Lower lobe of right lung (tissue), 2 donors: ENCODE data around the gene ADAM12. TPM values are rescaled to one million over a fixed set of nuclear protein-coding genes. Genes with fewer than 3 reads are reported as not detected.

Experiments
- ATAC-seq, 2 donors: fragments of 200-7000 bp; cut with Tn5 transposase; one replicate each; pipeline ENCODE4 v1.9.1; 2020 to 2022; ENCODE audit warnings: mild to moderate bottlenecking in 2 of 2, moderate library complexity in 2 of 2
- DNase-seq: peaks from one replicate; pipeline ENCODE4 v3.0.0-alpha.2; 2020
- H3K27ac ChIP-seq: fragments of 200-600 bp; one replicate; pipeline ENCODE4 v1.8.0; 2022
- H3K27me3 ChIP-seq: fragments of 200-600 bp; one replicate; pipeline ENCODE4 v1.8.0; 2022; ENCODE audit warnings: low read depth
- H3K36me3 ChIP-seq: fragments of 200-600 bp; one replicate; pipeline ENCODE4 v1.8.0; 2022; ENCODE audit warnings: mild to moderate bottlenecking
- H3K4me1 ChIP-seq: fragments of 200-600 bp; one replicate; pipeline ENCODE4 v1.8.0; 2022
- H3K4me3 ChIP-seq: fragments of 200-600 bp; one replicate; pipeline ENCODE4 v1.8.0; 2022; ENCODE audit warnings: mild to moderate bottlenecking
- H3K9me3 ChIP-seq: fragments of 200-600 bp; one replicate; pipeline ENCODE4 v1.8.0; 2022
- CTCF ChIP-seq: fragments of 200-600 bp; IDR thresholded peaks from one replicate; pipeline ENCODE4 v1.8.0; 2022; ENCODE audit warnings: antibody characterized with exemption, mild to moderate bottlenecking
- intact Hi-C: fragments of 100-400 bp; cut with DNase I; formaldehyde crosslinking; loops from one replicate; pipeline ENCODE4 v1.11.0; 2022
- total RNA-seq: library from RNA; stranded (reverse); fragmentation: NEBNext Ultra II Directional; extraction: Animal tissue kit (Norgen Biotek cat#: 25700); gene quantifications from one replicate; pipeline ENCODE4 v1.2.1, GENCODE V29; 2021
- donor health status: DM: no; HTN: yes; CAD: no; lungs with severe emphysema.

ADAM12 gene
- total RNA-seq, 1 donor from 2014 or later: 0.92 TPM

DNA sequence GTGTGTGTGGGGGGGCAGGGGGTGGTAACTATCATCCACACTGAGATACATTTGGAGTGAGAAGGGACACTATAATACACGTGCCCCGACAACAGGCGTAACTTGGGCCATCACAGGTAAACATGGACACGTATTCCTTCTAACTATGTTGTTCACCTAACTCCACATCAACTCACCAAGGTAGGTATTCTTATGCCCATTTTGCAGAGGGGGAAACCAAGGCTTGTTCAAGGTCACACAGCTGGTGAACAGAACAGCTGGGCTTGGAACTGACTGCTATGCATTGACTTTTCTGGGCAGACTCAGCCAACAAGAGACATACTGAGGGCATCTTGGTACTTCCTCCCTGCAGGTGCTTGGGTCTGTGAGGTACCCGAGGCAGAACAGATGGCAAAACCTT, 170.1 kb downstream of the ADAM12 start:
- Histone ChIP-seq H3K27me3 (no peaks in the 10 kb centered on the region), H3K36me3 (no peaks in the 10 kb centered on the region), H3K4me1 (no peaks in the 10 kb centered on the region), H3K9me3 (no peaks in the 10 kb centered on the region), H3K4me3 (no peak overlapping the region), H3K27ac (no peak overlapping the region)
- intact Hi-C loops: no loop called here
- no peak for TF ChIP-seq CTCF
- ATAC-seq: no peak
- no peak for DNase-seq

- Histone ChIP-seq H3K27me3 (no peaks in the 10 kb centered on the region), H3K27ac (no peak overlapping the region), H3K4me1 (no peaks in the 10 kb centered on the region), H3K9me3 (no peaks in the 10 kb centered on the region), H3K36me3 (no peaks in the 10 kb centered on the region), H3K4me3 (no peak overlapping the region)
- TF ChIP-seq CTCF: no peak
- no peak for ATAC-seq
- intact Hi-C loops: no loop called here
- no peak for DNase-seq
Observed at GRCh38 chr10:126216632-126216961, 171.7 kb downstream of the ADAM12 start.

GRCh38 chr10:126215746-126216631, 172.3 kb downstream of the ADAM12 start:
- intact Hi-C loops: no loop called here

DNA sequence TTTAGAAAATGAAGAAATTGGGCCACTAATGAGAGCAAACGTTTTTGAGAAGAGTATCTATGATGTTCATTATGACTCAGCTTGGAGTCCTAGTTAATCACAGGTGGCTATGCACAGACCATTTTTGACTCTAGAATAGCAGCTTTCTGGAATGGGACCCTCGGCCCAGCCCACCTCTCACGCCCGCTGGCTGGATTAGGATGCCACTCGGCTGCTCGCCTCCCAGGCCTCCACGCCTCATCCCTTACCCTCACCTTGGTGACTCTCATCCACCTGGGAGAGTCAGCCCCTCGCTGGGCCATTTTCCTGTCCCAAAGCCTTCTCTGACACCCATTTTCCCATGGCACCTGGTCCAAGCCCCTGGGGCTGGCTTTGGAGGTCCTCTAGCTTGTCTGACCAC, 173.6 kb downstream of the ADAM12 start:
- Histone ChIP-seq H3K27ac (no peak overlapping the region), H3K9me3 (no peaks in the 10 kb centered on the region), H3K4me1 (no peaks in the 10 kb centered on the region), H3K27me3 (no peaks in the 10 kb centered on the region), H3K4me3 (no peak overlapping the region), H3K36me3 (no peaks in the 10 kb centered on the region)
- DNase-seq (no peak), ATAC-seq (no peak)
- intact Hi-C loops: no loop called here
- no peak for TF ChIP-seq CTCF

More at GRCh38 chr10:126215746-126216631, 172.3 kb downstream of the ADAM12 start:
- H3K9me3 ChIP-seq: no peaks in the 10 kb centered on the region
- ATAC-seq (no peak), DNase-seq (no peak)
- H3K27ac ChIP-seq: no peak overlapping the region
- H3K4me1 ChIP-seq: no peaks in the 10 kb centered on the region
- H3K36me3 ChIP-seq: no peaks in the 10 kb centered on the region
- TF ChIP-seq CTCF: no peak
- H3K27me3 ChIP-seq: no peaks in the 10 kb centered on the region
- H3K4me3 ChIP-seq: no peak overlapping the region

- no peak overlapping the region for H3K4me3 ChIP-seq
- ATAC-seq: no peak
- H3K36me3 ChIP-seq: no peaks in the 10 kb centered on the region
- no peak overlapping the region for H3K27ac ChIP-seq
- no peaks in the 10 kb centered on the region for H3K27me3 ChIP-seq
- no peaks in the 10 kb centered on the region for H3K4me1 ChIP-seq
- TF ChIP-seq CTCF: no peak
- intact Hi-C loops: no loop called here
- no peaks in the 10 kb centered on the region for H3K9me3 ChIP-seq
- DNase-seq: no peak
Observed at GRCh38 chr10:126214021-126214420, 174.3 kb downstream of the ADAM12 start.
